HG02943 (cell line): ENCODE results near the gene SEC14L1.
"Not testable (repeated sequence)": the region's sequence is repeated elsewhere in the genome, so short reads cannot be mapped to it uniquely, and the experiment has no call there.

Source experiments
- ATAC-seq: cut with Tn5 transposase; IDR thresholded peaks from one replicate; pipeline ENCODE4 v1.9.1; 2021; ENCODE audit warnings: mild to moderate bottlenecking, low read depth, moderate library complexity; ENCODE audit not compliant: unreplicated experiment

The SEC14L1 gene

DNA sequence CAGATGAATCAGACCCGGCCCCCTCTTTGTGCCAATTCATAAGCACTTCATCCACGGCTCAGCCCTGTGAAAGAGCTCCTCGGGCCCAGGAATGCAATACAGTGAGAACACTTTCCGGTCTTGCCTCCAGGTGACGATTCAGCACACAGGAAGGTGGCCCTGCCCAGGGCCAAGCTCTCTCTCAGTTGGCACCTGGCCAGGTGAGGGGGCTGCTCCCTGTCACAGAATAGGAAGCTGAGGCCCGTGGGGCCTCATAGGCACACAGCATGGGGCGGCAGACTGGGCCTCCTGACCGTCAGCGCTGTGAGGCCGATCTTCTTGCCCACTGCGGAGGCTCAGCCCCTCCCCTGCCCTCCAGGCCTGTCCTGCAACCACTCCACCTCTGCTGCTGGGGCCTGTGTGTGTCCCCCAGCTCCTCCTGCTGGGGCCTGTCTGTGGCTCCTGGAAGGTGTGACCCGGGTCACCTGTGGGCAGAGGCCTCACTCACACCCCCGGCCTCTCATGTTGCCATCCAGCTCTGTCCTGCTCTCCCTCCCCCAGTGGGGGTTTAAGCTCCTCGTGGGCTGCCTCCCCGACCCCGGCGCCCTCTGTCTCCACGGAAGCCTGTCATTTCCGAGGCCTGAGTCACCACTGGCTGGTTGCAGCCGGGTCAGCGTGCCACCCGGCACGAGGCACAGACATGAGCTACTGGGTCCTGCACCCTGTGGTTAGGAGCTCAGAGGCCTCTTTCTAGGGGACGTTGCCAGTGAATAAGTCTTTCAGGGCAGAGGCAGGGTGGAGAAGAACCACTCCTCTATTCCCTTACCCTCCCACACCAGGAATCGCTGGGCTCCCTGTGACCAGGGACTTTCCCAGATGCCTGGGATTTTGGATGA lies 114.4 kb downstream of the SEC14L1 start:
- ATAC-seq, result no peak

DNA sequence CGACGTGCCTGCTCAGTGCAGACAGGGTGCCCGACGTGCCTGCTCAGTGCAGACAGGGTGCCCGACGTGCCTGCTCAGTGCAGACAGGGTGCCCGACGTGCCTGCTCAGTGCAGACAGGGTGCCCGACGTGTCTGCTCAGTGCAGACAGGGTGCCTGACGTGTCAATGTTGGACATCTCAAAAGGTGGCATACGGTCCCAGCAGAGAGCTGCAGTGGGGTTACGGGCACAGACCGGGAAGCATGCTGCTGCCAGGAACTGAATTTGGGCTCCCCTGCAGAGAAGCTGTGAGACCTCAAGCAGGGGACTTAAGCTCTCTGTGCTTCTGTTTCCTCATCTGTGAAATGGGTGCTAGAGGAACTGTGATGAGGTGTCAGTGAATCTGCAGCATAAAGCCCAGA lies 115.2 kb downstream of the SEC14L1 start:
- not testable (repeated sequence) for ATAC-seq

DNA sequence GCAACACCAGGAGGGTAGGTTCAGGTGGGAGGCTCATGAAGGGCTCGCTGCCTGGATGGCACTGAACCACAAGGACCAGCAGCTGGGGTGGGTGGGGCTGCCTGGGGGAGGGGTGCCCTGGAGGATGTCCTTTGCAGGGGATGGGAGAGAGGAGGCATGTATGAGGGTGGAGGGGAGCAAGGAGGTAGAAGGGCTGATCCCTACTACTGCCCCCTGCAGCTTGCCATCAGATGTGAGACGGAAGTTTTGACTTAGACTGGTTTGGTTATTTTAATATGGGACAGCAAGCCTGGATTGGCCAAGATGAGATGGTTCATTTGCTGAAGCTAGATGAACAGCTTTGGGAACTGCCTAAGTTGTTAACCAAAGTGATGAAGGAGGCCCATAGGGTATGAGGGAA lies 115.9 kb downstream of the SEC14L1 start:
- ATAC-seq, result no peak

- no peak for ATAC-seq
These were observed 116.4 kb downstream of the SEC14L1 start for GRCh38 chr17:77257169-77257568.

- ATAC-seq, result no peak
These were observed 117.1 kb downstream of the SEC14L1 start for GRCh38 chr17:77257596-77258458.

GRCh38 chr17:77258638-77259037 lies 117.9 kb downstream of the SEC14L1 start:
- ATAC-seq, result no peak

GRCh38 chr17:77264617-77265230 lies 124.0 kb downstream of the SEC14L1 start:
- no peak for ATAC-seq

- ATAC-seq, result no peak
These were observed 125.4 kb downstream of the SEC14L1 start for GRCh38 chr17:77266213-77266612.
